Lung (tissue), 12 donors: Measurements from ENCODE around the gene KCNQ2. TPM values are rescaled to one million over a fixed set of nuclear protein-coding genes. Genes with fewer than 3 reads are reported as not detected.

ENCODE experiments used
- ATAC-seq: fragments of 200-7000 bp; cut with Tn5 transposase; one replicate; pipeline ENCODE4 v1.9.1; 2020; ENCODE audit warnings: moderate number of reproducible peaks; ENCODE audit not compliant: insufficient read depth, low FRiP score
- DNase-seq, 3 donors: peaks; one replicate each; pipeline ENCODE4 v3.0.0-alpha.2; 2013 to 2017
- H3K27ac ChIP-seq, 2 donors: one replicate each; pipeline ENCODE4 v1.5.1; 2013; ENCODE audit warnings: mild to moderate bottlenecking in 2 of 2, moderate library complexity in 2 of 2, control low read depth in 1 of 2, inconsistent platforms in 1 of 2, low read depth in 1 of 2, low read length in 1 of 2
- H3K27me3 ChIP-seq, 3 donors: one replicate each; pipeline ENCODE4 v1.5.1; 2013; ENCODE audit warnings: low read length in 2 of 3; ENCODE audit not compliant: control insufficient read depth in 3 of 3, insufficient read depth in 3 of 3
- H3K36me3 ChIP-seq, 4 donors: one replicate each; pipeline ENCODE4 v1.5.1; 2013; ENCODE audit warnings: low read length in 4 of 4, mild to moderate bottlenecking in 1 of 4, moderate library complexity in 1 of 4; ENCODE audit not compliant: control insufficient read depth in 4 of 4, insufficient read depth in 4 of 4
- H3K4me1 ChIP-seq, 5 donors: one replicate each; pipeline ENCODE4 v1.5.1; 2013; ENCODE audit warnings: low read length in 5 of 5, mild to moderate bottlenecking in 2 of 5, moderate library complexity in 1 of 5; ENCODE audit not compliant: control insufficient read depth in 5 of 5, insufficient read depth in 5 of 5
- H3K4me3 ChIP-seq: one replicate; pipeline ENCODE4 v1.5.1; 2013; ENCODE audit warnings: mild to moderate bottlenecking, control low read depth, moderate library complexity
- H3K9ac ChIP-seq, 2 donors: one replicate each; pipeline ENCODE4 v1.5.1; 2013; ENCODE audit warnings: low read length in 2 of 2, control low read depth in 1 of 2; ENCODE audit not compliant: insufficient read depth in 1 of 2
- H3K9me3 ChIP-seq, 4 donors: one replicate each; pipeline ENCODE4 v1.5.1; 2013; ENCODE audit warnings: low read length in 3 of 4, mild to moderate bottlenecking in 1 of 4, moderate library complexity in 1 of 4; ENCODE audit not compliant: control insufficient read depth in 4 of 4, insufficient read depth in 3 of 4
- WGBS, 2 donors: extraction: QIAGEN DNeasy Blood & Tissue Kit; methylation state at CpG; one replicate each; pipeline ENCODE4 v1.1.7; 2013; 5-methylcytosine and 5-hydroxymethylcytosine counted together
- polyA plus RNA-seq, 2 donors: library from polyadenylated mRNA; stranded (reverse); fragments of 200-250 nt; gene quantifications; one replicate each; pipeline ENCODE4 v1.2.1, GENCODE V29; 2013
- total RNA-seq, 2 donors: library from RNA; depleted of rRNA in 1 of 2; stranded (reverse); fragments of >200 nt in 1 of 2; gene quantifications; one replicate each; pipeline ENCODE4 v1.2.1, GENCODE V29; 2014 to 2021
- TF ChIP-seq, protein P1 (sequence below): IDR thresholded peaks from 2 replicates; pipeline ENCODE4 v1.5.1; 2012; ENCODE audit warnings: mild to moderate bottlenecking; ENCODE audit errors: control extremely low read depth, extremely low read depth
- donor health status: control.
- donor health status: control.
- donor health status: Bipolar disorder and iron deficiency.
- donor health status: healthy.
- donor health status: DM: yes; HTN: yes; CAD: no.

The KCNQ2 gene
- total and polyA plus RNA-seq, 4 donors: 0.18 to 6.8 (median 0.28) TPM; not detected in 1

GRCh38 chr20:63465380-63466249, 6.8 kb downstream of the KCNQ2 start:
- 74 to 81% methylated on average over 56 of the region's 56 CpGs for WGBS, 2 donors
- Histone ChIP-seq H3K9me3 (no peaks in the 10 kb centered on the region), H3K4me3 (no peak overlapping the region), H3K4me1 (peaks cover 0 to 9% (median 0%) of the 10 kb centered on the region in 5 donors), H3K36me3 (no peaks in the 10 kb centered on the region), H3K9ac (no peak overlapping the region), H3K27ac (no peak overlapping the region), H3K27me3 (peaks cover 0 to 21% (median 17%) of the 10 kb centered on the region in 3 donors)
- TF ChIP-seq, protein P1, sequence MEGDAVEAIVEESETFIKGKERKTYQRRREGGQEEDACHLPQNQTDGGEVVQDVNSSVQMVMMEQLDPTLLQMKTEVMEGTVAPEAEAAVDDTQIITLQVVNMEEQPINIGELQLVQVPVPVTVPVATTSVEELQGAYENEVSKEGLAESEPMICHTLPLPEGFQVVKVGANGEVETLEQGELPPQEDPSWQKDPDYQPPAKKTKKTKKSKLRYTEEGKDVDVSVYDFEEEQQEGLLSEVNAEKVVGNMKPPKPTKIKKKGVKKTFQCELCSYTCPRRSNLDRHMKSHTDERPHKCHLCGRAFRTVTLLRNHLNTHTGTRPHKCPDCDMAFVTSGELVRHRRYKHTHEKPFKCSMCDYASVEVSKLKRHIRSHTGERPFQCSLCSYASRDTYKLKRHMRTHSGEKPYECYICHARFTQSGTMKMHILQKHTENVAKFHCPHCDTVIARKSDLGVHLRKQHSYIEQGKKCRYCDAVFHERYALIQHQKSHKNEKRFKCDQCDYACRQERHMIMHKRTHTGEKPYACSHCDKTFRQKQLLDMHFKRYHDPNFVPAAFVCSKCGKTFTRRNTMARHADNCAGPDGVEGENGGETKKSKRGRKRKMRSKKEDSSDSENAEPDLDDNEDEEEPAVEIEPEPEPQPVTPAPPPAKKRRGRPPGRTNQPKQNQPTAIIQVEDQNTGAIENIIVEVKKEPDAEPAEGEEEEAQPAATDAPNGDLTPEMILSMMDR: no peak
- no peak for DNase-seq
- ATAC-seq: no peak

DNA sequence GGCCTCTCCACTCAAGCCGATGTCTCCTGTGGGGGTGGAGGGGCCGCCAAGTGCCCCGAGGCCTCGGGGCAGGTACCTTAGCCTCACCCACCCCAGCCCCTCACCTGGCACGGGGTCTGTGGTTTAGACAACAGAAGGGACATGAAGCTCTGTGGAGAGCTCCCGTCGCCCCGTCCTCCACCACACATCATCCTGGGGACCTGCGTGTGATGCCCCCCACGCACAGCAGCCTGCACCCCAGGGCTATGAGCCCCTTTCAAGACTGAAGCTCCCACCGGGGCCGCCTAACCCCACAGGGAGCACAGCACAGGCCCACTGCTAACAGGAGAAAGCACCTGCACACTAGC, 8.2 kb downstream of the KCNQ2 start:
- TF ChIP-seq, protein P1: no peak
- Histone ChIP-seq H3K9ac (no peak overlapping the region), H3K9me3 (no peaks in the 10 kb centered on the region), H3K27me3 (peaks cover 0 to 20% (median 6%) of the 10 kb centered on the region in 3 donors), H3K4me3 (no peak overlapping the region), H3K36me3 (no peaks in the 10 kb centered on the region), H3K4me1 (peaks cover 0 to 8% (median 0%) of the 10 kb centered on the region in 5 donors), H3K27ac (no peak overlapping the region)
- DNase-seq (no peak), ATAC-seq (no peak)
- WGBS, 2 donors: 84 to 92% methylated on average over 12 of the region's 12 CpGs

GRCh38 chr20:63463400-63464288, 8.8 kb downstream of the KCNQ2 start:
- TF ChIP-seq, protein P1: no peak
- Histone ChIP-seq H3K27me3 (peaks cover 0 to 17% (median 6%) of the 10 kb centered on the region in 3 donors), H3K9me3 (no peaks in the 10 kb centered on the region), H3K4me1 (peaks cover 0 to 4% (median 0%) of the 10 kb centered on the region in 5 donors), H3K4me3 (no peak overlapping the region), H3K9ac (no peak overlapping the region), H3K27ac (no peak overlapping the region), H3K36me3 (no peaks in the 10 kb centered on the region)
- WGBS, 2 donors: 61 to 71% methylated on average over 22 of the region's 22 CpGs
- no peak for ATAC-seq
- DNase-seq: no peak
